ENCODE data around the gene KRTAP21-1.
"Not testable (repeated sequence)": the region's sequence is repeated elsewhere in the genome, so short reads cannot be mapped to it uniquely, and the experiment has no call there.

Gene KRTAP21-1

DNA sequence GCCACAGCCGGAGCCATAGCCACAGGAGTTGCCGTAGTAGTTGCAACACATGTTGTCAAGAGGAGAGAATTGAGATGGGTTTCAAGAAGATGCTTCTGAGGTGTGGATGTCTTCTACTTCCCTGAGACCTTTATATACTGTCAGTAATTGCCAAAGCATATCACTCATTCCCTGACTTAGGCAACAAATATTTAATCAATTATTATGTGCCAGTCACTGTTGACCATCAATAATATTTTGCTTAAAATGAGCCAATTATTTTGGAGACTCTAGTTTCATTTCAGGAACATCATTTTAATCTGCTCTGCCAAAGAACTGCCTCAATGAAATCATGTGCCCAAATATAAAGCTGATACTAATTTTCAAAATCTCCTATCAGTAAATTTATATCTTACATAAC is at the start of gene KRTAP21-1:
Gene KRTAP21-1 (minus strand): TSS at position 101 of the 400 bp plus-strand sequence. CDS start 50 bp downstream, at position 51.
- not testable (repeated sequence) for DNase-seq (ENCODE audit: low read depth in 2 of 3, low spot score in 2 of 3)

- DNase-seq (ENCODE audit: low read depth in 2 of 3, low spot score in 2 of 3) = no peak
Measured at GRCh38 chr21:30800605-30801004, 45.4 kb upstream of the KRTAP21-1 start.

DNA sequence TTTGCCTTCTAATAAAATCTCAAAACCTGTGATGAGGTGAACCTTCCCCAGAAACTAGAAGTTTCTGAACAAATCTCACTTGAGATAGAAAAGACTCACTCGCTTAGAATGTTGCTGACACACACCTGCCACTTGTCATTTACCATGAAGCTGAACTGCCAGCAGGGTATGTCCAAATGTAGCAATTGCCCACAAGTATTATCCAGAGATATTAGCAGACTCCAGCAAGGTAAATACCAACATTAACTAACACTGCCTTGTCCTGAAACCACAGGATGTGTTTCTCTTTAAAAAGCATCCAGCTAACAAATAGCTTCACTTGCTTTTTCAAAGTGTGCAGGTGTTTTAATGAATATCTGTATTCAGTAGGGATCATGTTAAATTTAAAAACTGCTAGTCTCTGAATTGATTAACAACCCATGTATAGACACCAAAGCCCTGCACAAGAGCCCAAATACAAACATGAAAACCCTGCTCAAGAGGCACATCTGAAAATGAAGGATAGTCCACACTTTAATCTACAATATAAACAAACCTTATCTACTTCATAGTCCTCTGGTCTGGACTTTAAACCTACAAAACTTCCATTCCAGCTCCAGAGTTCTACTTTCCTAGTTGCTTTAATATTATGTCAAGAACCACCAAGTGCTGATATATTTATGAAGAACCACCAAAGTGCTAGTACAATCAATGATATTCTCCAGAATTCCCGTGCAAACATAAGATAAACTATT is 38.5 kb upstream of the KRTAP21-1 start:
- DNase-seq (ENCODE audit: low read depth in 2 of 3, low spot score in 2 of 3) = no peak

DNA sequence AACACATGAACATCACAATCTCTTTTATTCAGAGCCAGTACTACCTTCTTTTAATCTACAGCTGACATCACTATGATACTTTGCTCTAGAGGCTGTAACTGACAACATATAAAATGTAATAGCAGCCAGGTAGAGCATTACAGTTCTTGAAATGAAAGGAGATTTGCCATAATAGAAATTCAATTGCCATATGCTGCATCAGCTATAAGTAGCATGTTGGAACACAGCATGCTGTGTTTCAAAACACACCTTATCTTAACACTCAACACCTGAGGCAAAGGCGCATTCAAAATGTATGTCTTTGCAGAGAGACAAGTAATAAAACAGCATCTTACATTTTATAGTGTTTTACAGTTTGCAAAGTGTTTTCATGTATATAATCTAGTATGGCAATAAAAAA is 24.0 kb upstream of the KRTAP21-1 start:
- DNase-seq (ENCODE audit: low read depth in 2 of 3, low spot score in 2 of 3) = no peak

DNA sequence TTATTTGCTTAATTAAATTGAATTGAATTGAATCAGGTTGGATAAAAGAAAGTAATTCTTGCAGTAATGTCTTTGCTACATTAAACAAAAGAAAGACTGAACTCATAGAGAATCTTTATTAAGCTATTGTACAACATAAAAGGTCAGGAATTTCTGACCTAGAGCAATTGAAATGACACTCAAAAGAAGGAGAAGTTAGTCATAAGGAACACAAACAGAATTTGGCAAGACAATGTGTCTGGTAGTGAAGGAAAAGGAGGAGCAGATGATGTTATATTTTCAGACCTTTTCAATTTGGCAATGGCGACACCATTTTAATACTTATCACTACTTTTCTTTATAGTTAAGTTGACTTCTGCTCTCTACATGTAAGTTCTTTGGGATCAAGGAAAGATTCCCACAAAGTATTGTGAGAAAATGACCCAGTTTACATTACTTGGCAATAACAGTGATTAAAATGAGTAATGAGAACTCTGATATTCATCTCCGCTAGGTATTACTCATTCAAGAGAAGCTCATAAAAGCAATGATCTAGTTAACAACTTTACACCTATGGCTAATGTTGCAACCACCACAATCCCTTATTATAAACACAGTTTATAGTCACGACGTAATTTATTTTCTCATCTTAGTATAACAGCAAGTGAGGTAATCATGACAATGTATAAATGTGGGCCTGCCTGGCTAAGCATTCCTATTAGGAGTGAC is 14.7 kb upstream of the KRTAP21-1 start:
- no peak for DNase-seq (ENCODE audit: low read depth in 2 of 3, low spot score in 2 of 3)

DNA sequence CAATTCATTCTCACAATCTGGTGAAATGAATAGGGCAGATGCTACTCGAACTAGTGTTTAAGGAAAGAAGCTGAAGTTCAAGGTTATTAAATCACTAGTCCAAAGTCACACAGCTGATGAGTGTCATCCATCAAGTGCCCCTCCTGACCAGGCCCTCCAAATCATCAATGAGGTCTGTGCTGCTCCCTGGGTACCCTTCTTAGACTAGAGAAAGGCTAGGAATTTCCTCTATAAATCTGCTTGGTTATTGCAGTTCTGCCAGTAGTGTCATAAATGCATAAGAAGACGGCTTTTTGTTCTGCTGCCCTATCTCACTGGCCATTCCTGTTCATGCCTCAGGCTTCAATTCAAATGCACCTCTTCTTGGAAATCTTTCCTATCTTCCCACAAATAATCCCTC is 5.5 kb upstream of the KRTAP21-1 start:
- DNase-seq (ENCODE audit: low read depth in 2 of 3, low spot score in 2 of 3) = no peak

DNA sequence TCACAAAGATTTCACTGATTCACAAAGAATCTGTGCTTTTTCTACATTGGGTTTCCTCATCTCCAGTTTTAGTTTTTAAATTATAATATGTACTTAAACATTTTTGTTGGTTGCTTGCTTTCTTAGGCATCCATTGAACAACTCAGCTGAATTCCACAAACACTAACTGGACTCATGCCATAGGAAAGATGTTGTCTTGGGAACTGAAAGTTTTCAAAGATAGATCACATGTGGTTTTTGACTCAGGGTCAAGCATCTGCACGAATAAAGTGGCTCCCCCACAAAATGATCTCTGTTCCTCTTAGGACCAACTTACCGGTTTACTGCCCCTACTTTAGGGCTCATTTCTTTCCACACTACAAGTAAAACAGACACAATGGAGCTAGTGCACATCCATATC is 3.1 kb upstream of the KRTAP21-1 start:
- no peak for DNase-seq (ENCODE audit: low read depth in 2 of 3, low spot score in 2 of 3)

DNA sequence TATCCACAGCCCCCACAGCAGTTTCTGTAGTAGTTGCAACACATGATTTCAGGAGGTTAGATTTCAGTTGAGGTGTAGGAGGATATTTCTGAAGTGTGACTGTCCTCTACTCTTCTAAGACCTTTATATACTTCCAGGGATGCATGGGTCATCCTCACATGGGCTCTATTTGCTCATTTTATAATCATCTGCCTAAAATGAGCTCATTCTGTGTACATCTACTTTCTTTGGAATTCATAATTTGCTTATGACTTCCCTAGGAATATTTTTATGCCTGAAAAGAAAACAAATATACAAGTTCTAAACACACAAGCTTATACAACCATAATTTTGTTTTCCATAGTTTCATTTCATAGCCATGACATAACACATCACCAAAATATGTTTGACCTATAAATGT is 8.1 kb downstream of the KRTAP21-1 start, which contains the start of gene KRTAP21-2:
Gene KRTAP21-2 (minus strand): TSS at position 101 of the 400 bp plus-strand sequence. CDS start 57 bp downstream, at position 44.
- no peak for DNase-seq (ENCODE audit: low read depth in 2 of 3, low spot score in 2 of 3)

DNA sequence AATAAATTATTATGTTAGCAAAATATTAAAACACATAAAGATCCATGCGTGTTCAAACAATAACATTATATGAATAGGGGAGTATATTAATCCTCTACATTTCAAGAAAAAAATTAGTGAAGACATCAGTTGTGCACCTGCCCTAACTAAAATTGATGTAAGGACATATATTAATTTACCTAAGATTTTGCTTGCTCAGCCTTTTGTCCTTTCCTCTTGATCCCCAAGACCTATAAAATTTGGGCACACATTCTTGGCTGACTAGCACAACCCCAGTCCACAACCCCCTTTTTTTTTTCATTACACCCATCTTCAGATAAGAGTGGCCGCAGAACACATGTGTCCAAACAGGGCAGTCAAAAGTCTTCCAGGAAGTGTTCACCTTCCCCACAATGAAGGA is 14.8 kb downstream of the KRTAP21-1 start:
- DNase-seq (ENCODE audit: low read depth in 2 of 3, low spot score in 2 of 3) = no peak

DNA sequence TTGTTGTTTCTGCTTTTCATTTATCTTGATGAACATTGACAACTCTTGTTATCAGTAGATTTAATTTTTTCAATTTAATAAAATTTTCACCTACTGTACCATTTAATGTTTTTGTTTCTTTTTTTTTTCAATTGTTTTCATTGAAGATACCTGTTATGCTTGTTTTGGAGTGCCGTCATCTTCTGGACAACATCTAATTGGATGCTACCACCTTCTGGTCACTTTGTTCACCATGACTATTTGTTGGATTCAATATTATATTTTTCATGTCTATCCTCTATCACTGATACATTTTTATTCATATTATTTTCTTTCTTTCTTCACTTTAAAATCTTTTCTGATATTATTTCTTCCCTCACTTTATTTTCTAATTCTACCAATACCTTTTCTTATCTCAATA is 22.2 kb downstream of the KRTAP21-1 start:
- no peak for DNase-seq (ENCODE audit: low read depth in 2 of 3, low spot score in 2 of 3)

DNA sequence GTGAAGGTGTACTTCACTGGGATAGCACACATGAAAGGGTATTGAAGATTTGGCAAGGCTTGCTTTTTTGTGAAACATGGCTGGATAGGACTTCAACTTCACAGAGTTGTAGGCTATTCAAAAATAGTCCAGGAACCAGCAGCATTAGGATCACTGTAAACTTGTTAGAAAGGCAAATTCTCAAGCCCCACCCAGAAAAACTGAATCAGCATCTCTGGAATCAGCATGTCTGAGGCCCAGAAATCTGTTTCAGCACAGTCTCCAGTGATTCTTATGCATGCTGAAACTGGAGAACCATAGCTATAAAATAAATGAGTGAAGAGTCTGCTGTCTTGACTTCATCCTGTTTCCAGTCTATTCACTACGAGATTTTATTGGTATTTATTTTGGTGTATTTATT is 28.5 kb downstream of the KRTAP21-1 start:
- DNase-seq (ENCODE audit: low read depth in 2 of 3, low spot score in 2 of 3) = no peak

DNA sequence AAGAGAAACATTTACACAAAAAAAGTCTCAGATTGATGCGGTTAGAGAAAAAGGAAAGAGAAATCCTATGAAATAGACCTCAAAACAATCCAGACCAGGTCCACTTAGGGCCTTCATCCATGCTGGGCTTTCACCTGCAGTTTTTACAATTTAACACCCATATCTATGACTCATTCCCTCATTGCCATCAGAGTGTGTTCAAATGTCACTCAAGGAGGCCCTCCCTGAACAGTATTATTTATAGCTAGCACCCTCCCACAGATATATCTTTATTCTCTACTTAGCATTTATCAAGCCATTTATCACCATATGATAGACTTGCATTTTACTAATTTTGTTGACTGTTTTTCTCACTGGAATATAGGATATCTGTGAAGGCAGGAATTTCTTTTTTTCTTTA is 35.8 kb downstream of the KRTAP21-1 start:
- DNase-seq (ENCODE audit: low read depth in 2 of 3, low spot score in 2 of 3) = no peak

DNA sequence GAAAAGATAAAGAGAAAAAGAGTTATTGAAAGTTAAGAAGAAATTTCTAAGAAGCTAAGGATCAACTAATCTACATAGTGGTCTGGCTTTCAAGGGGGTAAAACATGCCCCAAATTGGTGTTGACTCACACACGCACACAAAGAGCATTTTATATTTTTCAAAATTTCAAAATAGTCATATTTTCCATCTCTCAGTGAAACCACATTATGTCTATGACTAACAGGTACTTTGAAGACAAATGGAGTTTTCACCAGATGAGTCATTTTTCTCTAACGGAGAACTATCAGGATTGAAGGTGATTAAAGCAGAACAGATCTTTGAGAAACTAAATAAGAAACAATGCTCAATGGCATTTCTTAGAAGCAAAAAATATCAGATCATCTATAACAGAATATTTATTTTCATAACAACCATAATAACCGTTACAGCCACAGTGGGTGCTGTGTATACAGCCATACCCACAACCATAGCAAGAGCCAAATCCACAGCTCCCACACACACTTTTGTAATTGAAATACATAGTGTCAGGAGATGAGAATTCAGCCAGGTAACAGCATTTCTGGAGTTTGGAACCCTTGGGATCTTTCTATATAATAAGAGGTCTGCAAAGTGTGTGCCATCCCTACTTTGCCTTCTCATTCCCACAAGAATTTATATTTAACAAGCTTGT is 36.9 kb downstream of the KRTAP21-1 start, which contains the start of gene KRTAP21-3:
Gene KRTAP21-3 (minus strand): TSS at position 539 of the 671 bp plus-strand sequence. CDS start 18 bp downstream, at position 521.
- DNase-seq (ENCODE audit: low read depth in 2 of 3, low spot score in 2 of 3) = no peak

GRCh38 chr21:30717105-30717504 is 38.1 kb downstream of the KRTAP21-1 start:
- DNase-seq (ENCODE audit: low read depth in 2 of 3, low spot score in 2 of 3) = no peak

GRCh38 chr21:30714946-30715345 is 40.3 kb downstream of the KRTAP21-1 start:
- DNase-seq (ENCODE audit: low read depth in 2 of 3, low spot score in 2 of 3) = no peak

DNA sequence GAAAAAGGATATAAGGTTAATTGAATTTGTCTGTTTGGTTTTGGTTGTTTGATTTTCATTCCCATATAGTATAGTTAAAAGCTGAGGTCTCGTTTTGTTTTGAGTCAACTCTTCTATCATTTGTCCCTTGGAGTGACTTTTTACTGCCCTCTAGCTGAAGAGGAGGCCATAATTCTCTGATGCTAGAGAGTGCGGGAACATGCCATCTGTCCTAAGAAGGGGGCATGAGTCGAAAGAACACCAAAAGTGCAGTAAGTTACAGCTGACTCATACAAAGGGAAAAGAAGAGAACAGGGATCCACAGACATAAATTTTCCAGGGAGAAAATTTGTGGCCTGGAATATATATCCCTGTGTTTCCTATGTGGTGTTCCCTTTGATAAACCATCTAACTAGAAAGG is 40.8 kb downstream of the KRTAP21-1 start:
- no peak for DNase-seq (ENCODE audit: low read depth in 2 of 3, low spot score in 2 of 3)

- no peak for DNase-seq (ENCODE audit: low read depth in 2 of 3, low spot score in 2 of 3)
Measured at GRCh38 chr21:30713766-30714165, 41.5 kb downstream of the KRTAP21-1 start.

GRCh38 chr21:30710499-30710898 is 44.7 kb downstream of the KRTAP21-1 start:
- DNase-seq (ENCODE audit: low read depth in 2 of 3, low spot score in 2 of 3) = no peak

- DNase-seq (ENCODE audit: low read depth in 2 of 3, low spot score in 2 of 3) = no peak
Measured at GRCh38 chr21:30707409-30707808, 47.8 kb downstream of the KRTAP21-1 start.

Measured in activated CD8-positive, alpha-beta memory T cell treated with anti-CD3 and anti-CD28 coated beads for 48 hours (primary cell).